Effector CD8-positive, alpha-beta T cell (primary cell): ENCODE measurements around the gene KCNH2.

Experiments
- DNase-seq: peaks from one replicate; lab custom pipeline; 2025; lab: John Stamatoyannopoulos, UW

KCNH2 gene

DNA sequence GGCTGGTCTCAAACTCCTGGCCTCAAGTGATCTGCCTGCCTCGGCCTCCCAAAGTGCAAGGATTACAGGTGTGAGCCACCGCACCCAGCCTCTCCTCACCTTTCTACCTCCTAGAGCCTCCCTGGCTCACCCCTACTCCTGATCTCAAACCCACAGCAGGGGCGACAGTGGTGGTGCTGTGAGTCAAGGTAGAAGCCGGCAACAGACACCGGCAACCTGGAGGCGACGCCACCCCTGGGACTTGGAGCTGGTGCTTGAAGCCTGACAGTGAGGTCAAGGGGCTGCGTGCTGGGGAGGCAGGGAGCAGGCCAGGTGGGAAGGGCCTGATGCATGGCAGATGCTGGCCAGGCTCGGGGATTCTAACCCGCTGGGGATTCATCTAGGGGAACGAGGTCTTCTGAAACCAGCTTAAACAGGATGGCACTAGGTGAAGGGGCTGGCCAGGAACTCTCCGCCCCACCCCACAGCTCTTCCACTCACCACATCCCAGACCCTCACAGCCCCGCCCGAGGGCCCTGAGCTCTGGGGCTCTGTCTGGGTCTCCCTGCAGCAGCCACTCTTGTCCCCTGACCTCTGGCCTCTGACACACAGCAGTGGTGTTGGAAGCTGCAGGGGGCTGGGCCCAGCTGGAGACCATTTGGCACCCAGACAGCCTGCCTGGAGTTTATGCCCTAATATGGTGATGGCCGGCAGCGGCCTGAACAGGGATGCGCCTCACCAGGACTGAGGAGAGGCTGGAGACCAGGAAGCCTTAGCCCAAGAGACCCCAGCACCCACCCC lies 16.4 kb downstream of the KCNH2 start:
- DNase-seq, result no peak

DNA sequence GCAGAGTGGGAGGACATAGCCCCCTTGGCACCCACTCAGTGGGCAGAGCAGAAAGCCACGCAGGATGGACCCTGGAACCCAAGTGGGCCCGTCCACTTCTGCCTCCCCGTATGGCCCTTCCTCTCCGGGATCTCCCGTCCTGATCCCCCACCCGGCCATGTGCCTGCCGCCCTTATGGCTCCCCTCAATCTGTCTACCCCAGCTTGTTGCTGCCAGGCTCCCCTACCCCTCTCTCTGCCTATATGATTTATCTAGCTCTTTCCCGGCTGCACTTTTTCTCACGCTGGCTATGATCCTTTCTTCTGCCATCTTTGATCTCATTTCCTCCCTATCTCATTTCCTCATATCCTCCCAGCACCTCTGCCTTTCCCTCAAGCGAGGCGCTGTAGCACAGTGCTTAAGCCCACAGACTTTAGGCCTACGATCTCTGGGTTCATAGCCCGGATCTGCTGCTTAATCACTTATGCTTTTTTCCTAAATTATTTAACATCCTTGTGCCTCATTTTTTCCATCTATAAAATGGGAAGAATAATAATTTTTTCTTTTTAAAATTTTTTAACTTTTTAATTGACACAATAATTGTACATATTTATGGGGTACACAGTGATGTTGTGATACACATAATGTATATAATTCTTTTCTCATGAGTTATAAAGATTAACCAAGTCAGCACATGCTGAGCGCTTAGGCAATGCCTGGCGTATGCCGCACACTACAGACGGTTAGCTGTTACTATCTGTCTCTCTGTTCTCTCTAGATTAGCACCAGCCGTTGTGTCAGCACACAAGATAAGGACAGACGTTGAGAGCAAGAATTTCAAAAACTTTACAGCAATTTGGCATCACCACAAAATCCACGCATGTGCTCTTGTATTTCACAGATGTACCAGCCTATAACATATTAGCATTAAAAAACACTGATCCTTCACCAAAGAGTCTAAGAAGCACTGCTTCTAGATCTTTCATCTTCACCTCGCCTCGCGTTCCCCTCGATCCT lies 18.1 kb downstream of the KCNH2 start:
- no peak for DNase-seq

DNA sequence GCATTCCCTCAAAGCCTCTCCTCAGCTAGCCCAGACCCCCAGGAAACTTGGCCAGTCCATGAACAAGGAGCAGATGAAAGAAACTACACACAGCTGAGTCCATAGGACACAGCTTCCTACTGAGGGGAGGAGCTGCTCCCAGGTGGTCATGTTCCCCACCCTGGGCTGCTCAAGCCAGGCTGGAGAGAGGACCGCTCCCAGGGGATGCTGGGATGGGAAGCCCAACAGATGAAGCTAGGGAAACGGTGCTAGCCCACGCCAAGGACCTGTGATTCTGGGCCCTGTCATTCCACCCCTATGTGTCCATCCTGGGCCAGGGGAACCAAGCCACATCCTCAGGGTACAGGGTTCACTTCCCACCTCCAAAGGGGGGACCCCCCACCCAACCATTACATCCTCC lies 19.0 kb downstream of the KCNH2 start:
- DNase-seq, result no peak

DNA sequence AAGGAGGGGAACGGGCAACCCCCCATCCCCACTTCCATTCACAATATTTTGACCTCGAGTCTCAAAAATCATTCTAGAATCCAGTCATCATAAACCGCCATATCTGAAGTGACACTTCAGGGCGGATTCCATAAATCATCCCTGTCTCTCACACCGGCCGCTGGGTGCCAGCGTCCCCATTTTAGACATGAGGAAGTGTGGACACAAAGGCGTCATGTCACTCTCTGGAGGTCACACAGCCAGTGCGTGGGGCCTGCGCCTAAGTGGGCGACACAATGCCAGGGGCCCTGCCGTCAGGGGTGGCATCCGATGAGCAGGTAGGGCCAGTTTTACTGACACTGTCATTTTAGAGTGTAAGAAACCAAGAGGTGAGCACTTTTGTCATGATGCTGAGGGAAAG lies 19.5 kb downstream of the KCNH2 start:
- no peak for DNase-seq

DNA sequence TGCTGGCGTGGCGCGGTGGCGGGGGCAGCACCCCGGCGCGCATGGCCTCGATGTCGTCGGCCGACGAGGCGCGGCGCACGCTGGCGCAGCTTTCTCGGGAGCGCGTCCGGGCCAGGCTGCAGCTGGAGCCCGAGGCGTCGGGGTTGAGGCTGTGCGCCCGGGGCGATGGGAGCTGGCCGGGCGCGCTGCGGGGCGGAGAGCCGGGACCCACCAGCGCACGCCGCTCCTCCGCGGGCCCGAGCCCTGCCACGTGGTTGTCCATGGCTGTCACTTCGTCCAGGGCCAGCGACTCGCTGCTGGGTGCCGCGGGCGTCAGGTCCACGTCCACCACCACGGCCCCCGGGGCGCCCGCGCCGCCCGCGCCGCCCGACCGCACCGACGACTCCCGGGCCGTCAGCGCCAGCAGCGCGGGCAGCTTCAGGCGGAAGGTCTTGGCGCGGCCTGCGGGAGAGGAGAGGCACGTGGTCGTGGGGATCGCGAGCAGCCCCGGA lies 20.0 kb downstream of the KCNH2 start:
- no peak for DNase-seq

DNA sequence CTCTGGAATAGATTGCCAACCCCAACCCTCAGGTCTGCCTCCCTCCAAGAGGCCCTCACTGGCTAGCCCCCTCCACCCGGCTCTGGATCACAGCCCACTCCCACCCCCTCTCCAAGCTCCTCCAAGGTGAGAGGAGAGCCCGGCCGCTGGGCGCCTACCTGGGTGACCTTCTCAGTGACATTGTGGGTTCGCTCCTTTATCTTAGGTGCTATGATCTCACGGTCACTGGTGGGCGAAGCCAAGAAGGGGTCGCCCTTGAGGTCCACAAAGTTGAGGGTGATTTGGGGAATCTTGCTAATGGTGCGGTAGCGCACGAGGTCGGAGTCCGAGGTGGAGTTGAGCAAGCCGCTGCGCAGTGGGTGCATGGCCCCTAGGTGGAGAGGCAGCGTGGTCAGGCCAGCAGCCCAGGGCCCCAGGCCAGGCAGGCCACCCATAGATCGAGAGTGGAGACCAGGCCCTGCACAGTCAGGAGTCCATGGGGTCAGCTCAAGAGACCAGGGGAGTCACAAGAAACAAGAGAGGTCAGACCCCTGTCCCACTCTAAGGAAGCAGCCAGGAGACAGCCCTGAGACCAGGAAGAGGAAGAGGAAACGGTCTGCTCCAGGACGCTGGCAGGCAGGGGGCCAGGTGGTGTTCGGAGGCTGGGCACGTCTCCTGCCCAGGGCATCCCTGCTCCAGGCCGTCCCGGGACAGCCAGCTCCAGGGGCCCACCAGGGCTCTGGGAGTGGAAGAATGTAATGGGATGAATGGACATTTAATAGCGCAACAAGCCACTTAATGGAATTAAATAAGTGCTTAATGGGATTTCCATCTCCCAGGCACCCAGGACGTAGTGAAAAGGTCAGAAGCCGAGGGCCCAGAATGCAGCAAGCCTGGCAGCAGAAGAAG lies 20.7 kb downstream of the KCNH2 start:
- no peak for DNase-seq

DNA sequence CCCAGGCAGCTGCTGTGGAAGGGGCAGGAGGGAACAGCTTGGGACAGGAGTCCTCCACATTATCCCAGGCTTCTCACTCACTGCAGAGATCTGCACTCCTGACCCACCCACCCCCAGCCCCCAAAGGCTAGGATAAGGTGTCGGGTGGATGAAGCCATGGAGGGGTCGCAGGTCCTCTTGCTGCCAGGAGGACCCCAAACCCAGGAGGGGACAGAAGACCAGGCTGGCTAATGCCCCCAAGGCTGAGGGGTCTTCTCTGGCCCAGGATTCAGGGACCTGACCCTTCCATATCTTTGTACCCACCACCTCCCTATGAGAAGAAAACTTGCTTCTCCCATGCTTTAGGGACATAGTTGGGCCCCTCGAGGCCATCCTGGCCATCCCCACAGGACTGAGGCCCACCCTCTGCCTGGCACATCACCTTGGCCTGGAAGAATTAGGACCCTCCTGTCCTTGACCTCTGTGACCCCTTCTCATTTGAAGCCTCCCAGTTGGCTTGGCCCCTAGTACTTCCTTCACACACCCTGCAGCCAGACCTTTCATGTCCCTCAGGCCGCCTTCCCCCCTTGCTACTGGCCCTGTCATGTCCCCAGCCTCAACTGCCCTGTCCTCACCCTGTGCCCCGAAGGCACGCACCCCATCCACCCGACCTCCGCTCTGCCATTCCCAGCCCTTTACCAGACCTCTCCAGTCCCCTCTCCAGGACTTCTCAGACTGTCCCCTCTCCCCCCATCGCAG lies 21.6 kb downstream of the KCNH2 start:
- DNase-seq, result no peak

DNA sequence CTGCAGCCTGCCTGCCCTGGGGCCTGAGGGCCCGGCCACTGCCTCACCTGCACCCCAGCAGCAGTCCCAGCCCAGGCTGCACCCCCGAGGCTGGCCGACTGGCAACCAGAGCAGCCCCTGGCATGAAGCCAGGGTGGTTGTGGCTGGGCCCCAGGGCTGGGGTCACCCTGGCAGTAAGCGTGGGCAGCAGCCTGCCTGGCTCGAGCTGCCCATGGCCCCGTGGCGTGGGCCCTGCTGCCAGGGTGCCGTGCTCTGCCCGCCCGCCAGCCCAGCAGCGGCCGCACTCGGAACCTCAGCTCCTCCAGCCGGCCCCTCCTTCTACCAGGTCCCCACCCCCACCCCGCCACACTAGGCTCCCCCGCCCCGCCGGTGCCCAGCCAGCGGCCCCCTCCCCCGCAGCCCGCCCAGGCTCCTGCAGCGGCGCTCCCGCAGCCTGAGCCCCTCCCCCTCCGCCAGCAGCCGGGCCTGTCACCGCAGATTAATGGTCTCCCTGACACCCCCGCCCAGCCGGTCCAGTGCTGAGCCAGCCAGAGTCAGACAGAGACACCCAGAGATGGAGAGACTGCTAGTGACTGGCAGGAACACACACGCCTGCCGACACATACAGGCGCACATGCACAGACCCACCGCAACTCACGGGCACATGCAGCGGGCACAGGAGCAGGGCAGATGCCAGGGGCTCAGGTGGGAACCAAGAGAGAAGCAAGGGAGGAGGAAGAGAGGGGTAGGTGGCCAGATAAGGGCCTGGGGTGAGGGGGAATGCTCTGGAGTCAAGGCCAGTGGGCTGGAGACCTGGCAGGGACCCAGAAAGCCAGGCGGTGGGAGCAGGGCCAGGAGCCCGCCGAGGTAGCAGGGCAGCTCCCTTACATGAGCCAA lies 22.4 kb downstream of the KCNH2 start:
- DNase-seq, result no peak

DNA sequence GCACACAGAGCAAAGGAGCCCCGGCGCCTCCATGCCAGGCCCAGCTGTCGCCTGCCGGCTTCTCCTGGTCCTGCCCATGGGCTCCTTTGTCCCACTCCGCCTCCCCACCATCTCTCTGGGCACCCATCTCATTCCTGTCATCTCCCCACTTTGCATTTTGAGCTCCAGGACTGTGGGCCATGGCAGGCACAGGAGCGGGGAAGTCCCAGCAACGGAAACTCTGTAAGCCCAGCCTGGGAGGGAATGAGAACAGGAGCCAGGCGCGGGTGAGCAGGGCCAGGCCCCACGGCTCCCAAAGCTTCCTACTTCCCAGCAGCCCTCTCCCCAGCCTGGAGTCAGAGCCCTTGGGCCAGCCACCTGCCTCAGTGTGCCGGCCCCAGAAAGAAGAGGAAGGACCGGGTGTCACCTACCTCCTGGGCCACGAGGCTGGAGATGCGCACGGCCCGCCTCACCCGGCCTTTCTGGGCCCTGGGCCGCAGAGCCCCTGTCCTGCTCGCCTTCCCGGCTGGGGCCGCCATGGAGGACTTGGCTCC lies 23.1 kb downstream of the KCNH2 start:
- no peak for DNase-seq

DNA sequence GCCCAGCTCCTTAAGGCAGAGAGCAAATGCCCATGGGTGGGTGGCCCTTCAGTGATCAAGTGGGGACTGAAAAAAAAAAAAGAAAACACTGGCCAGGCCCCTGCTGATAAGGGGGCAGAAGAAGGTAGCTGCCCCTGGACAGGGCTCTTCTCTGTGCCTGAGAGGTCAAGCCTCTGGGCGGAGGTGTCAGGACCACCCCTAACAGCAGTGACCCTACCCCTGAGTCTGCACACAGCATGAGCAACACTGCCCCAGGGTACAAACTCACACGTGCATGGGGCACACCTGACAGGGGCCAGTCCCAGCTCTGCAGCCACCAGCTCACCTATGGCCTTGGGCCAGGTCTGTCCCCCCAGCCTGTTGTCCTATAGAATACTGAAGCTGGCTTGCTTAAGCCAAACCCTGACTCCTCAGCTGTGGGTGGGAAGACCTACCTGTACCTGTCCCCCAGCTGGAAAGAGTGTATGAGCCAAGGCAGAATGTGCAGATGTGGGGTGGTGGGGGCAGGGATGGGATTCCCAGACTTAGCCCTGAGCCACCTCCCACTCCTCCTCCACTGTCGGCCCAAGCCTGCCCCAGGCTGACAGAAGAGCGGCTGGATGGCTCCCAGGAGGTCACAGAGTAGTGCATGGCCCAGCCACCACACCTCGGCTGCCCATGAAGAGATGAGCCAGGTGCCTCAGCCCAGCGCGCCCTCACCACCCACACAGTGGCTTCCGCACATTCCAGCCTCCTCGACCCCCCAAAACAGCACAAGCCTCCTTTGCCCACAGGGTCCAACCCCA lies 23.7 kb downstream of the KCNH2 start:
- DNase-seq, result no peak

DNA sequence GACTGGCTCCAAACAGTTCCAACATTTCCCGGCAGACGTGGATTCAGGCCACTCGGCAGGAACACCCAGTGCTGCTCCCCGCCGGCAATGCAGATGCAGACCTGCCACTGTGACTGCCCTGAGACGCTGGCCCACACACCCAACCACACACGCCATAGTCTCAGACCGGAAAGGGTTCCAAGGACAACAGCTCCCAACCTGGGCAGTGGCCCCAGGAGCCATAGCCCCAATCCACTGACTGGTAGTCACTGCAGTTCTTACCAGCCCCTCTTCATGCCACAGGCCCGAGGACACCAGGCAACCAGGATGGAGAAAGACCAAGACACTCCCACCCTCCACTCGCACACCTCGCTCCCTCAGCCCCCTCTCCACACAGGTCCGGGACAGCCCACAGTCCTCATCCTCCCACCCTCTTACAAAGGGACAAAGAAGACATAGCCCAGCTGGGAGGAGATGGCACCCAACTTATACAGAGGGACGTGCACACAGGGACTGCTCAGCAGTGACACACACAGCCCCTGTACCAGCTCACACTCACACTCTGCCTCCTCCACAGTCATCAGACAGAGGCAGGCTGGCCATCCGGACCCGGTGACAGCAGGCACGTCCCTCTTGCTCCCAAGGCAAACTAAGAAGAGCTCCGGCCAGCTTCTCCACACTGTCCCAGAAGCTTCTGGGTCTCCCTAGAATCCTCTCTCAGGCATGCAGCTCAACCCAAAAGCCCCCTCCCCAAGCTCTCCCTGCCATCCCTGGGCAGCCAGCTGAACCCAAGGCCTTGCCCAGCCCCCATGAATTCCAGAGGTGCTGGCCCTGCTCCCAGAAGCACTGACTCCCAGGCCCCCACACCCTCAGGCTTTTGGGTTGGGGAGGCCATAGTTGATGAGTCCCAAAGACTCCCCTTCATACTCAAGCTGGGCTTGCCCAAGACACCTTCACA lies 24.8 kb downstream of the KCNH2 start:
- no peak for DNase-seq

DNA sequence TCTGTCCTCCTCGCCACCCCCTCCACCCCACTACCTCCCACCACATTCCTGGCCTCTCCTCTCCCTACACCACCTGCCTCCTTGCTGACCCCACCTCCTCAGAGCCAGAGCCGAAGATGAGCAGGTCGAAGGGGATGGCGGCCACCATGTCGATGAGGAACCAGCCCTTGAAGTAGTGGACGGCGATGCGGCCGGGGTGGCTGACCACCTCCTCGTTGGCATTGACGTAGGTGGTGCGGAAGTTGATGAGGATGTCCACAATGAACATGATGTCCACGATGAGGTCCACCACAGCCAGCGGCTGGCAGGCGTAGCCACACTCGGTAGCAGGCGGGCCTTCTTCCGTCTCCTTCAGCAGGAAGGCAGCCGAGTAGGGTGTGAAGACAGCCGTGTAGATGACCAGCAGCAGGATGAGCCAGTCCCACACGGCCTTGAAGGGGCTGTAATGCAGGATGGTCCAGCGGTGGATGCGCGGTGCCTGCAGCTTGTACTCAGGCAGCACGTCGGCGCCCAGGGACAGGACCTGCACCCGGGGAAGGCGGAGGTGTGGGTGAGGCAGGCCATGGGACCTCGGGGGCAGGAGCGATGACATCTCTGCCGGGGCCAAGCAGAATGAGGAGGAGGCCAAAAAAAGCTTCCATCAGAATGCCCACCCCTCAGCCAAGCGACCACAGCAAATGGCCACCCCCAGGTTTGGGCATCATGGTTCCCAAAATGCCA lies 25.6 kb downstream of the KCNH2 start:
- DNase-seq, result no peak

DNA sequence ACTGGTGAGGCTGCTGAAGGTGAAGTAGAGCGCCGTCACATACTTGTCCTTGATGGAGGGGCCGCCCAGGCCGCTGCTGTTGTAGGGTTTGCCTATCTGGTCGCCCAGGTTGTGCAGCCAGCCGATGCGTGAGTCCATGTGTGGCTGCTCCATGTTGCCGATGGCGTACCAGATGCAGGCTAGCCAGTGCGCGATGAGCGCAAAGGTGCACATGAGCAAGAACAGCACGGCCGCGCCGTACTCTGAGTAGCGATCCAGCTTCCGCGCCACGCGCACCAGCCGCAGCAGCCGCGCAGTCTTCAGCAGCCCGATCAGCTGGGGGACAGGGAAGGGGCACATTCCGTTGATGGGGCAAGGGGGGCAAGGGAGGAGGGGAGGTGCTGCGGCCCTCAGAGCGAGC lies 26.6 kb downstream of the KCNH2 start:
- no peak for DNase-seq

DNA sequence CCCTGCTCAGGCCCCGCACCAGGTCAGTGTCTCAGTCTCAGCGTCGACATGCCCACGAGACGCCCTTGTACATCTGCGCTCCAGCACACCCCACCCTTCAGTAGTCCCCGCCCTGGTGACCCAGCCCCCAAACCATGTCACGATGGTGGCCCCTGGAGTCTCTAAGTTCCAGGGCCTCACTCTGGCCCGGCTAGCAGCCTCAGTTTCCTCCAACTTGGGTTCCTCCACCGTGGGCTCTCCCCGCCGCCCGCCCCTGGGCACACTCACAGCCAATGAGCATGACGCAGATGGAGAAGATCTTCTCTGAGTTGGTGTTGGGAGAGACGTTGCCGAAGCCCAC lies 27.0 kb downstream of the KCNH2 start:
- DNase-seq, result no peak

DNA sequence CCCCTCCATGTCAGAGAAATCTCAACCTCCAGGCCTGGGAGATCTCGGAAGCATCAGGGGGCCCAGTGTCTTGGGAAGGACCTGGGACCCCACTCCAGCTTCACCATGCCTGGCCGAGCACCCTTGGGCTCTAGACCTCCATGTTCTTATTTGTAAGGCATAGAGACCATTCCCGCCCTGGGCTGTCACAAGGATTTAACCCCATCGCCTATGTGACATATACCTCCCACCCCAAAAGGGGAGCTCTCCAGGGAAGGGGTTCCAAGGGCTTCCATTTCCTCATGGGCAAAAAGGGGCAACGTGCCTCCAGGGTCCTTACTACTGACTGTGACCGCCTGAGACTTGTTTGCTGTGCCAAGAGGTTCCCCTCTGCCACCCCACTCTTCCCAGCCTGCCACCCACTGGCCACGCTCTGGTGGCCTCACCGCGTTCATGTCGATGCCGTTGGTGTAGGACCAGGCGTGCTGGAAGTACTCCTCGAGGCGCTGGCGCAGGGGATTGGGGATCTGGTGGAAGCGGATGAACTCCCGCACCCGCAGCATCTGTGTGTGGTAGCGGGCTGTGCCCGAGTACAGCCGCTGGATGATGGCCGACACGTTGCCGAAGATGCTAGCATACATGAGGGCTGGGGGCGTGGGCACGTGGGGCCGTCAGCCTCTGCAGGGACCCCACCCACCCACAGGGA lies 27.5 kb downstream of the KCNH2 start:
- no peak for DNase-seq

DNA sequence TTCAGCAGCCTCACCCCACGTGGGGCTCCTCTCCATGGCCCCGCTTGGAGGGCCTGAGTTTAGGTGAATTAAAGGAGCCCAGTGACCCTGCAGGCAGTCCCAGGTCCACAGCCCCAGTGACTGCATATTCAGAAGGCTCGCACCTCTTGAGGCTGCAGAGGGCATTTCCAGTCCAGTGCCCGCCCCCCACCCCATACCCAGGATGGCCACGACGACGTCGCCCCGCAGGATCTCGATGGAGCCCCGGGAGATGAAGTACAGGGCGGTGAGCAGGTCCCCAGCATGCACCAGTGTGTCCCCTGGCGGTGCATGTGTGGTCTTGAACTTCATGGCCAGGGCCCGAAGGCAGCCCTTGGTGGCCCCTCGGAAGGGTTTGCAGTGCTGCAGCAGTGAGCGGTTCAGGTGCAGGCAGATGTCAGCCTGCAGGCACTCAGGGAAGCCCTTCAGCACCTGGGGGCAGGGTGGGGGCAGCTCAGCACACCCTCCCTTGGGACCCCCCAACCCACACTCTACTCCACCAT lies 28.1 kb downstream of the KCNH2 start:
- no peak for DNase-seq

DNA sequence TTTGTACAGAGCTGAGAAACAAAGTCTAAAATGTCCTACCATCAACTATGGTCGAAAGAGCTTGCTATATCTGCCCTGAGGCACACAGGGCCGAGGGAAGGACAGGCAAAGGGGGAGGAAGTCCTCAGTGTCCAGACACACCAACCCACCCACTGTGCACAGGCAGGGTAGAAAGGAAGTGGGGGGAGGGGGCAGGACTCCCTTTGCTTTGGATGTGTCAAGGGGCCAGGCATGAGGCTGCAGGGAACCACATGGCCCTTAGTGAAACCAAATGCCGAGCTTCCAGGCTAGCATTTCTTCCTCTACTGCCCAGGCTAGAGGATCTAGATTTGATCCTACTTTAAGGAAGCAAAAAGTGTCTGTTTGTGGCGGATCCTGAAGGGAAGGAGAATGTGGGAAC lies 28.6 kb downstream of the KCNH2 start:
- DNase-seq, result no peak
